Measurements from ENCODE around the gene IL17REL. TPM values are rescaled to one million over a fixed set of nuclear protein-coding genes. Genes with fewer than 3 reads are reported as not detected.
A peak's percentile ranks its signal among the peaks of the same experiment; 100 is the strongest.

IL17REL gene
- total and polyA plus RNA-seq, 2 of the 13 experiments (the other 11 are each of a cell fraction or from before 2014, with no cell fraction given), result not detected

GRCh38 chr22:49951000-49951677 is 61.4 kb downstream of the IL17REL start (continued):
- TF ChIP-seq MAFK (conservative IDR thresholded peaks at IDR 0.05 in 1 of 2, IDR thresholded peaks at IDR 0.05 in 1 of 2; ENCODE audit: low read length in 2 of 2) (no peak), ZNF496 (CRISPR knock-in tag; IDR thresholded peaks at IDR 0.05; ENCODE audit: insufficient replicate concordance) (no peak), PRDM4 (CRISPR knock-in tag; IDR thresholded peaks at IDR 0.05; ENCODE audit: borderline replicate concordance) (no peak), PHF20 (CRISPR knock-in tag; IDR thresholded peaks at IDR 0.05) (no peak), ZNF331 (CRISPR knock-in tag; IDR thresholded peaks at IDR 0.05) (no peak), SOX5 (CRISPR knock-in tag; IDR thresholded peaks at IDR 0.05; ENCODE audit: borderline replicate concordance) (peak; percentile 41; the same call in 1 of the 2 replicates), ISX (CRISPR knock-in tag; conservative IDR thresholded peaks at IDR 0.05) (no peak), AGO1 (IDR thresholded peaks at IDR 0.05; ENCODE audit: low read depth, low read length, poor library complexity, severe bottlenecking) (no peak), REST (IDR thresholded peaks at IDR 0.05; ENCODE audit: borderline replicate concordance in 1 of 2, low read depth in 1 of 2, low read length in 2 of 2) (no peak), SP5 (CRISPR knock-in tag; IDR thresholded peaks at IDR 0.05; ENCODE audit: borderline replicate concordance, low read depth) (peak; percentile 73), TARDBP (CRISPR knock-in tag; IDR thresholded peaks at IDR 0.05) (no peak), ZNF749 (CRISPR knock-in tag; IDR thresholded peaks at IDR 0.05; ENCODE audit: borderline replicate concordance) (no peak), MAZ (IDR thresholded peaks at IDR 0.05; ENCODE audit: borderline replicate concordance, low read depth, low read length) (no peak), MAZ (CRISPR knock-in tag; IDR thresholded peaks at IDR 0.05; ENCODE audit: low read depth) (0 out of 2 replicates have a peak, but pooled peaks have one; percentile 22), ZNF577 (CRISPR knock-in tag; IDR thresholded peaks at IDR 0.05; ENCODE audit: borderline replicate concordance, low read depth) (no peak), MED8 (CRISPR knock-in tag; IDR thresholded peaks at IDR 0.05; ENCODE audit: insufficient replicate concordance) (no peak), NR2C2 (CRISPR knock-in tag; IDR thresholded peaks at IDR 0.05; ENCODE audit: borderline replicate concordance) (no peak), ZNF138 (CRISPR knock-in tag; IDR thresholded peaks at IDR 0.05; ENCODE audit: low read depth) (no peak), ZNF775 (CRISPR knock-in tag; IDR thresholded peaks at IDR 0.05; ENCODE audit: borderline replicate concordance) (no peak), RFXANK (CRISPR knock-in tag; IDR thresholded peaks at IDR 0.05) (no peak)

Measured in HepG2 (cell line).